Transverse colon (tissue), 4 donors: ENCODE data around the gene COG5. TPM values are rescaled to one million over a fixed set of nuclear protein-coding genes. Genes with fewer than 3 reads are reported as not detected.

Source experiments
- DNase-seq: peaks from one replicate; pipeline ENCODE4 v3.0.0-alpha.2; 2019
- H3K27ac ChIP-seq, 4 donors: fragments of 200-600 bp; sonication (generic); 2 replicates each; pipeline ENCODE4 v1.5.1; 2016 to 2018; ENCODE audit warnings: inconsistent platforms in 4 of 4
- H3K27me3 ChIP-seq: fragments of 200-600 bp; sonication (generic); 2 replicates; pipeline ENCODE4 v1.5.1; 2017; ENCODE audit warnings: inconsistent platforms
- H3K36me3 ChIP-seq, 4 donors: fragments of 200-600 bp; sonication (generic); 2 replicates each; pipeline ENCODE4 v1.5.1; 2017 to 2019; ENCODE audit warnings: inconsistent platforms in 4 of 4
- H3K4me1 ChIP-seq, 4 donors: fragments of 200-600 bp; sonication (generic); 2 replicates each; pipeline ENCODE4 v1.5.1; 2017 to 2020; ENCODE audit warnings: inconsistent platforms in 4 of 4
- H3K4me3 ChIP-seq, 4 donors: fragments of 200-600 bp; sonication (generic); 1 replicate in 1 of 4; 2 replicates in 3 of 4; pipeline versions ENCODE4 v1.5.1 to v1.6.1; 2017 to 2019; ENCODE audit warnings: inconsistent platforms in 4 of 4
- H3K9me3 ChIP-seq, 2 donors: fragments of 200-600 bp; sonication (generic); 2 replicates each; pipeline ENCODE4 v1.5.1; 2017 to 2019; ENCODE audit warnings: inconsistent platforms in 2 of 2
- CTCF ChIP-seq, 5 experiments: fragments of 200-600 bp in 3 of 5; fragments of 450-650 bp in 2 of 5; sonication (generic) in 3 of 5; IDR thresholded peaks; 1 replicate in 2 of 5; 2 replicates in 3 of 5; pipeline ENCODE4 v1.5.1; 2016 to 2017; ENCODE audit warnings: antibody characterized with exemption in 5 of 5, inconsistent platforms in 3 of 5, mild to moderate bottlenecking in 2 of 5, moderate library complexity in 1 of 5
- EP300 ChIP-seq: sonication (generic); formaldehyde crosslinking; IDR thresholded peaks from one replicate; pipeline ENCODE4 v1.6.1; 2017; ENCODE audit warnings: antibody characterized with exemption, low read depth
- POLR2A ChIP-seq: fragments of 450-650 bp; IDR thresholded peaks from one replicate; pipeline ENCODE4 v1.6.1; 2016; ENCODE audit warnings: antibody characterized with exemption, mild to moderate bottlenecking, moderate library complexity
- POLR2AphosphoS5 ChIP-seq, 3 donors: sonication (generic); formaldehyde crosslinking; IDR thresholded peaks; one replicate each; pipeline ENCODE4 v1.6.1; 2016; ENCODE audit warnings: antibody characterized with exemption in 3 of 3
- WGBS, 2 donors: methylation state at CpG; one replicate each; pipeline ENCODE4 v1.1.5; 2018; ENCODE audit warnings: low coverage in 1 of 2; 5-methylcytosine and 5-hydroxymethylcytosine counted together
- in situ Hi-C, 4 donors: fragments of 200-750 bp; cut with MboI; loops; one replicate each; pipeline versions ENCODE4 v1.15.0 to v1.15.1; 2017; ENCODE audit warnings: low sequenced_read_pairs in 3 of 4, low pct_ligation_motif_present in 1 of 4, low pct_unique_long_range_greater_than_20kb in 1 of 4
- intact Hi-C: fragments of 100-400 bp; cut with DNase I; formaldehyde crosslinking; loops from one replicate; pipeline ENCODE4 v1.15.1; 2023; ENCODE audit warnings: low total_unique reads
- total RNA-seq, 4 donors: library from RNA; depleted of rRNA; stranded (reverse); fragments of >200 nt; gene quantifications; one replicate each; pipeline ENCODE4 v1.1.0, GENCODE V29; 2016

COG5 gene
- total RNA-seq, 4 donors from 2014 or later: 15.7 to 48.2 (median 35.7) TPM

DNA sequence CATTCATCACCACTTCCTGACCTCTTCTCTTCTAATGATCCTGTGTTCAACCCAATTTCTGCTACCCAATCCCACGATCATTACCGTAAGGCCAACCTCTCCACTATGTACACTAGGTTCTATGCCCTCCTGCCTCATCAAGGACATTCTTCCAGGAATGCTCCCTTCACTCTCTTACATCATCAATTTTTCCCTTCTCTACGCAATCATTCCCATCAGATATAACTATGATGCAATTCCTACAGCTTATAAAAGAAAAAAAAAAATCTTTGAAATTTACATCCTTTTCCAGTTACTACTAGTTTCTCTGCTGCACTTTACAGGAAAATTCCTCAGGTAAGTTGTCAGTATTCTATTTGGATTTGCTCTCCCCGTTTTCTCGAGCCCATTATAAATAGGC is 124.7 kb downstream of the COG5 start:
- WGBS, 2 donors: 90 to 99% methylated on average over 5 of the region's 5 CpGs
- TF ChIP-seq POLR2AphosphoS5 (IDR thresholded peaks at IDR 0.05): no peak
- TF ChIP-seq CTCF (IDR thresholded peaks at IDR 0.05): no peak
- no peak for TF ChIP-seq POLR2A
- no peak for TF ChIP-seq EP300
- in situ Hi-C loops (no loop called here), intact Hi-C loops (no loop called here)
- Histone ChIP-seq H3K27ac (no peak overlapping the region), H3K36me3 (no peaks in the 10 kb centered on the region), H3K9me3 (no peaks in the 10 kb centered on the region), H3K4me1 (no peaks in the 10 kb centered on the region), H3K27me3 (no peaks in the 10 kb centered on the region), H3K4me3 (no peak overlapping the region)
- no peak for DNase-seq

- Histone ChIP-seq H3K36me3 (no peaks in the 10 kb centered on the region), H3K27ac (no peak overlapping the region), H3K27me3 (no peaks in the 10 kb centered on the region), H3K4me3 (no peak overlapping the region), H3K4me1 (no peaks in the 10 kb centered on the region), H3K9me3 (no peaks in the 10 kb centered on the region)
- TF ChIP-seq EP300: no peak
- no peak for TF ChIP-seq POLR2AphosphoS5 (IDR thresholded peaks at IDR 0.05)
- no peak for TF ChIP-seq POLR2A
- no peak for TF ChIP-seq CTCF (IDR thresholded peaks at IDR 0.05)
- WGBS, 2 donors: 80 to 94% methylated on average over 1 of the region's 1 CpG
- in situ Hi-C loops: no loop called here
- intact Hi-C loops: no loop called here
- DNase-seq: no peak
Measured at GRCh38 chr7:107435749-107436148, 128.0 kb downstream of the COG5 start.

DNA sequence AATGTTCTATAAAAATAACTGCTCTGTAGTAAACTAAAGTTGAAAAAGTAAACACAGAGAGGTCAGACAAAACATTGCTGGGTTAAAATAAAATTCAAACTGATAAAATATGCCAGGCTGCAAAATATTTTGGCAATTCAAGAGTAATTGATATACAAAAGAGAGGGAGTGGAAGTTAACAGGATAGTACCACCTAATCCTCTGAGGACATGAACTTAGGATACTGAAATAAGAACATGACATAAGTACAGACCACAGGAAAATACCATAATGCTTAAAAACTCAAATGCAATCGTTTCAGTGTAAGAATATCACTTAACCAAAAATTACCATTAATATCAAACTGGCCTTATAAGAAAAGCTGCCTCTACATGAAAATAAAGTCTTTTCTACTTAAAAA is 131.5 kb downstream of the COG5 start:
- no peak for DNase-seq
- Histone ChIP-seq H3K36me3 (no peaks in the 10 kb centered on the region), H3K4me3 (no peak overlapping the region), H3K4me1 (no peaks in the 10 kb centered on the region), H3K9me3 (no peaks in the 10 kb centered on the region), H3K27me3 (no peaks in the 10 kb centered on the region), H3K27ac (no peak overlapping the region)
- 77 to 80% methylated on average over 1 of the region's 1 CpG for WGBS, 2 donors
- TF ChIP-seq CTCF (IDR thresholded peaks at IDR 0.05): no peak
- TF ChIP-seq POLR2AphosphoS5 (IDR thresholded peaks at IDR 0.05): no peak
- TF ChIP-seq POLR2A: no peak
- in situ Hi-C loops (no loop called here), intact Hi-C loops (no loop called here)

DNA sequence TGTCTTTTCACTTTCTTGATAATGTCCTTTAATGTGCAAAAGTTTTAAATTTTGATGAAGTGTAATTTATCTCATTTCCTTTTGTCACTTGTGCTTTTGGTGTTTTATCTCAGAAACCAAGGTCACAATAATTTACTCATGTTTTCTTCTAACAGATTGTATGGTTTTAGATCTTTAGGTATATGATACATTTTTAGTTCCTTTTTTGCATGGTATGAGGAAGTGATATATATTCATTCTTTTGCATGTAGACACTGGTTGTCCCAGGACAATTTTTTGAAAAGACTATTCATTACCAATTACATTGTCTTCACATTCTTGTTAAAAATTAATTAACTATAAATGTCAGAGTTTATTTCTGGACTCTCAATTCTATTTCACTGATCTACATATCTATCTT is 133.7 kb downstream of the COG5 start:
- DNase-seq: no peak
- in situ Hi-C loops: no loop called here
- TF ChIP-seq POLR2AphosphoS5 (IDR thresholded peaks at IDR 0.05) (no peak), POLR2A (no peak), EP300 (no peak), CTCF (IDR thresholded peaks at IDR 0.05) (no peak)
- Histone ChIP-seq H3K27me3 (no peaks in the 10 kb centered on the region), H3K4me3 (no peak overlapping the region), H3K27ac (no peak overlapping the region), H3K4me1 (no peaks in the 10 kb centered on the region), H3K9me3 (no peaks in the 10 kb centered on the region), H3K36me3 (no peaks in the 10 kb centered on the region)
- intact Hi-C loops: no loop called here
